ENCODE data around the gene PCBP3.
A peak's percentile ranks its signal among the peaks of the same experiment; 100 is the strongest.
"Not testable (repeated sequence)": the region's sequence is repeated elsewhere in the genome, so short reads cannot be mapped to it uniquely, and the experiment has no call there.

Gene PCBP3

DNA sequence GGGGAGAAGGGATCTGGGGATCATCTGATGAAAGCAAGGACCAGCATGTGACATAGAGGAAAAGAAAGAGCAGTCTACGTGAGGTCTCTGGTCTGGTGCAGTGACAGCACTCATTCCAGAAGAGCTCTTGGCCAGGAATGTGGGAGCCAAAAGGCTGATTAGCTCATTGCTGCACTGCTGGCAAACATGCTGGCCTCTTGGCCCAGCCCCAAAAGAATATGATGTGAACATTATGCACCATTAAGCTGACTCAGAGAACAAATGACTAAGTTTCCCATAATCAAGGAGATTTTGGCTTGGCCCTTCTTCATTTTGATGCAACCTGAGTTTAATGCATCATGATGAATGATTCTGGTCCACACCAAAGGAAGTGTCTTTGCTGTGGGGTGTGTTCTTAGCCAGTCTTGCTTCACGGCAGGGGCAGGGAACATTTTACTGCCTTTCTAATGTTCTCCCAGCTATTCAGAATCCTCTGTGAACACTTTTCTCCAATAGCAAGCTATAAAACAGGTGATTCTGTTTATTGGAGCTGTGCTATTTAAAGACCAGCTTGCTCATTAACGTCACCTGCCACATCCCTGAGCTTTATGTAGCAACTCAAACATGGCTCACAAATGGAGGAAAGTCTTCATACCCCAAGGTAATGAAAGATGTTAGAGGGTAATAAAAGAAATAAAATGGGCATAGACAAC, 55.1 kb downstream of the PCBP3 start:
- peak; percentile 44 for DNase-seq

DNA sequence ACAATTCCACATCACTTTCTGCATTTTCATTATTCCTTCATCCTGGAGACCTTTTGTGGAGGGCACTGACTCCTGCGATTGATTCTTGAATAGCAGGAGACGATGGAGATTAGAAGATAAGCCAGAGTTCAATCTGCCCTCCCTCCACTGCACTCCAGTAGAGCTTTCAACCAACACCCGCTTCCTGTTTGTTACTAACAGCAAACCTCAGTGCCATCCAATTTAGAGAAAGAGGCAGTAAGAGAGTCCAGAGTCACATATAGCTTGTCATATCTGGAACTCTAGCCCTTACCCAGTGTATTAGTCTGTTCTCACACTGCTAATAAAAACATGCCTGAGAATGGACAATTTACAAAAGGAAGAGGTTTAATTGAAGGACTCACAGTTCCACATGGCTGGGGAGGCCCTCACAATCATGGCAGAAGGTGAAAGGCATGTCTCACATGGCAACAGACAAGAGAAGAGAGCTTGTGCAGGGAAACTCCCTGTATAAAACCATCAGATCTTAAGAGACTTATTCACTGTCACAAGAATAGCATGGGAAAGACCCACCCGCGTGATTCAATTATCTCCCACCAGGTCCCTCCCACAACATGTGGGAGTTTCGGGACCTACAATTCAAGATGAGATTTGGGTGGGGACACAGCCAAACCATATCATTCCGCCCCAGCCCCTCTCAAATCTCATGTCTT, 55.9 kb downstream of the PCBP3 start:
- peak; percentile 48 for DNase-seq

DNA sequence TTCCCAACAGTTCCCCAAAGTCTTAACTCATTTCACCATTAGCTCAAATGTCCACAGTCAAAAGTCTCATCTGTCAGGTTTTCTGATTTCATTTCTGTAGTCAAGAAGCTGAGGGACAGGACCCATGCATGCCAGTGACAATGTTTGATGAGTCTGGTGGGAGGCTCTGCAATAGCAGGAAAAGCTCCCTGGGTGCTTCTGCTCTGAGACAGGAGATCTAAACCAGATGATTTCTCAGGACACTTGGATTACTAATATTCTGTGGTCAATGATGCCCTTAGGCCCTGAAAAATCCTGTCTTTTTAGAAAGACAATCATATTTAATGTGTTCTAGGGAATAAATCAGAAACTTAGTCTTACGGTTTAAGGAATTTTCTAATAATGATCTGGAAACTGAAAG, 56.4 kb downstream of the PCBP3 start:
- DNase-seq = peak; percentile 15

DNA sequence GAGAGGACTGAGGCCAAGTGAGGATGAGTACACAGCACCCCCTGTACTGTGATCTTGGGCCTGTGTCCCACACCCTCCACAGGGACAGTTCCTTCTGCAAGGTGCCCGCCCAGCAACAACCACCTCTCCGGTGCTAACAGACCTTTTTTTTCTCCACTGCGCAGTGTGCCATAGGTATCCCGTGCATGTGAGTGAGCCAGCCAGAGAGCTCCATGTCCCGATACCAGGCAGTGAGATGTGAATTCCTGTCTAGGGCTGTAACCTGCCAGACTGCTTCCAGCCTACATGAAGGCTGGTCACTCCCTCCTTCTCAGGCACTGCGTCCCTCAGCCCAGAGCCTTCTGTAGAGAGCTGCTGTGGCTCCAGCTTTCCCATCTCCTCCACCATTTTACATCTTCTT, 56.9 kb downstream of the PCBP3 start:
- no peak for DNase-seq

DNA sequence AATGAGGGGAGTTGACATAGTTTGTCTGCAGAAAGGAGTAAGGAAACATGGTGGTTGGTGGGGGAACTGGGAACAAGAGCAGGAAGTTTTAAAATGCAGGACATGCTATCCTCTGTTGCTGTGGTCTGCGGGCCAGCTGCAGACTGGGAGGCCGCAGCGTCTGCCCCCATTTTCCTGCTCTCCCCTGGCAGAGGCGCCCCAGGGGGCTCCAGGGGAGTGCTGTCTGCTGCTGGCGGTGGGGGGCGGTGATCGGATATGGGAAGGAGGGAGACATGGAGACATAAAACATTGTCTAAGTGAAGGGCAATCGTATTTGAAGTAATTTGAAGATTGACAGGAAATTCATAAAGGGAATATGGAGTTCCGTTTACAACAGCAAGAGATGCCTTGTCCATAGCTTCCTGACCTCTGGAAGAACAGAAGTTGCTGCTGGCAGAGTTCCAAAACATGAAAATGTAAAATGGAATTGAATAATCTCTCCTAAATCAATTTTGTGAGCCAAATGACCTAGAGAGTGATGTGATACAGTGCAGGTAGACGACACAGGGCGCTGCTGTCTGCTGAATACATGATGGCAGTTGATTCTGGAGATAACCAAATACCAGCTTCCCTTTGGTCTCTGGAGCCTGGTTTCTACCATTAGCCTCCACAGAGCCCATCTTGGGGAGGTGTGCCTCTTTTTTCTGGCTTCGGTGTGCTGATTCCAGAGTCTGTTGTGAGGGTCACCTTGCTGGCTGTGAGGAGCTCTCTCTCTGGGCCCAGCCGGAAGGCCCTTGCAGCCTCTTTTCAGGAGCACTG, 61.0 kb downstream of the PCBP3 start:
- DNase-seq = no peak

DNA sequence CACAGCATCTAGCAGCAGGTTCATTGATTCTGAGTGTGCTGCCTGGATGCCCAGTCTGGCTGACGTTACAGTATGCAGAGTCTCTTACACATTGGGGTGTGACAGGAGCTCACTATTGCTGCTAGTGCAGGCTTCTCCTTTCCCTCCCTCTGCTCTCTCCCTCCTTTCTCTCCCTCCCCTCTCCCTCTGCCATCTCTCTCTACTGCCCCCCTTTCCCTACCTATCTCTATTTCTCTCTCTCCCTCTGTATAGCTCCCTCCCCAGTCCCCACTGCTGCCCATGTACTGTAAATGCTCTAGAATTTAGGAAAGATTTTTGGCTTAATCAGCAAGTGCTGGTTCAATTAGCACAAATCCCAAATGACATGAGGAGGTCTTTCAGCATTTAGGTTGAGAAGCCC, 62.8 kb downstream of the PCBP3 start:
- no peak for DNase-seq

DNA sequence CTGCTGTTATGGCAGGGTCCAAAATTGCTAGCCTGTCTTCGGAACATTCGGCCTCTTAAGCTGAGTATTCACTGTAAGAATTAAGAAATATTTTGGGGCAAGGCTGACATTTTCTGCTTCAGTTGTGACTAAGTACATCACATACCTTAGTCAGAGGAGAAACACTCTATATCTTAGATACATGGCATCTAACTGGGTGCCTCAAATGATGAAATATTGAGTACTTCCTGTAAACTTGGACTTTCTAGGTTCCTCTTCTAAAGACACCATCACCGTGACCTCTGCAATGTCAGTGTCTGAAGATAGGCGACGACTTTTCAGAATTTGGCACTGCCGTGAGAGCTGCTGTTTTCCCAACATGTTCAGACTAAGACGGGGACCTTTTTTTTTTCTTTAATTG, 65.6 kb downstream of the PCBP3 start:
- no peak for DNase-seq

DNA sequence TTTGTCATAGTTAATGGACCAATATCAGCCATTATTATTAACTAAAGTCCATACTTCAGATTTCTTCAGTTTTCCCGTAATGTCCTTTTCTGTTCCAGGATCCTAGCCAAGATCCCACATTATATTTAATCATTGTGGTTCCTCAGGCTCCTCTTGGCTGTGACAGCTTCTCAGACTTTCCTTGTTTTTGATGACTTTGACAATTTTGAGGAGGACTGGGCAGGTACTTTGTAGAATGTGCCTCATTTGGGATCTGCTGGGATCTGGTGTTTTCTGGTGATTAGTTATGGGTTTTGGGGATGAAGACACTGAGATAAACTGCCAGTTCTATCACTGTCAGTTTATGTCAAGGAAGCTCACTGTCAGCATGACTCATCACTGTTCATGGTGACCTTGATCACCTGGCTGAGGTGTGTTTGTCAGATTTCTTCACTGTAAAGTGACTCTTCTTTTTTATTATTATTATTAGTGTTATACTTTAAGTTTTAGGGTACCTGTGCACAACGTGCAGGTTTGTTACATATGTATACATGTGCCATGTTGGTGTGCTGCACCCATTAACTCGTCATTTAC, 66.3 kb downstream of the PCBP3 start:
- no peak for DNase-seq

DNA sequence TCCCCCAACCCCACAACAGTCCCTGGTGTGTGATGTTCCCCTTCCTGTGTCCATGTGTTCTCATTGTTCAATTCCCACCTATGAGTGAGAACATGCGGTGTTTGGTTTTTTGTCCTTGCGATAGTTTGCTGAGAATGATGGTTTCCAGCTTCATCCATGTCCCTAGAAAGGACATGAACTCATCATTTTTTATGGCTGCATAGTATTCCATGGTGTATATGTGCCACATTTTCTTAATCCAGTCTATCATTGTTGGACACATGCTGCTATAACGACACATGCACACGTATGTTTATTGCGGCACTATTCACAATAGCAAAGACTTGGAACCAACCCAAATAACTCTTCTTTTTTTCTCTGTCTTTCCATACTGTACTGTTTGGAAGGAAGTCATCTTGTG, 66.8 kb downstream of the PCBP3 start:
- DNase-seq = not testable (repeated sequence)

DNA sequence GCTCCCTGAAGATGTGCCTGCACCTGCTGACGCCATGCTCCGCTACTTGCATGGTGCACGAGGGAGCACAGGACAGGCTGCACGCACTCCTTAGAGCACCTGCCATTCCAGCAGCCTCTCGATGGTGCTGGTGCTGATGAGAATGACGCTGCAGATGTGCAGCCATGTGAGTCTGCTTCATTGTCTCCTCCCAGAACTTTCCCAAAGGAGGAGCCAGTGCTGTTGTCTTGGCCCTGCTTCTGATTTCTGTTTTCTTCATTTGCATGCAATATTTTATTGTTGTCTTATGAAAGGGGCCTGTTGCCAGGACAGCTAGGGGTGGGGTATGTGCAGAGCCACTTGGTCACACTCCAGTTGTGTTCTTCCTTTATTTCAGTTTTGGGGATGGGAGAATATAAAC, 70.1 kb downstream of the PCBP3 start:
- no peak for DNase-seq

DNA sequence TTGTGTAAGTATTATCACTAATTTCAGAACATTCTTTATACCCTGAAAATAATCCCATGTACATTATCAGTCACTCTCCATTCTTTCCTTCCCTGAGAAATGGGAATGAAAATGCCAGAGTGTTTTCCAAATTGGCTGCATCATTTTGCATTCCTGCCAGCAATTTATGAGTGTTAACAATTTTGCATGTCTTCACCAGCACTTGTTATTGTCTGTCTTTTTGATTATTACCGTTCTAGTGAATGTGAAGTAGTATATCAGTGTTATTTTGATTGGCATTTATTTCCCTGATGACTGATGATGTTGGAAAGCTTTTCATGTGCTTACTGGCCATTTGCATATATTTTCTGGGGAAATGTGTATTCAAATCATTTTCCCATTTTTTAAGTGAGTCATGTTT, 71.9 kb downstream of the PCBP3 start:
- DNase-seq = no peak

DNA sequence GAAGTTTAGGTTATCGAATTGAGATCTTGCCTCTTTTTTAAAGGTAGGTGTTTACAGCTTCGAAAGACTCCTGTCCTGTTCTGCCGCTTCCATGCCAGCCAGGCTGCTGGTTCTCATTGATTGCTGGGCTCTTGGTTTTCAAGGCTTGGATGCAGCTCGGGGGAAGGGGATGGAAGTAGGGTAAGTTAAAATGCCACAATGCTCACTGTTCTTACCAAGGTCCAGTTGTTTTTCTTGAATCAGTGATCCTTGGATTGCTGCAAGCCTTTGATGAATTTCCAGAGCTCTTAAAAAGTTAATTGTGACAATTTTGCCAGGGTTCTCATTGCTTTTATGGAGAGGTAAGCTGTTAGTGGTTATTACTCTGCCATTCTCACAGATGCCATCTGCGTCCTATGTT, 74.9 kb downstream of the PCBP3 start:
- DNase-seq = no peak

DNA sequence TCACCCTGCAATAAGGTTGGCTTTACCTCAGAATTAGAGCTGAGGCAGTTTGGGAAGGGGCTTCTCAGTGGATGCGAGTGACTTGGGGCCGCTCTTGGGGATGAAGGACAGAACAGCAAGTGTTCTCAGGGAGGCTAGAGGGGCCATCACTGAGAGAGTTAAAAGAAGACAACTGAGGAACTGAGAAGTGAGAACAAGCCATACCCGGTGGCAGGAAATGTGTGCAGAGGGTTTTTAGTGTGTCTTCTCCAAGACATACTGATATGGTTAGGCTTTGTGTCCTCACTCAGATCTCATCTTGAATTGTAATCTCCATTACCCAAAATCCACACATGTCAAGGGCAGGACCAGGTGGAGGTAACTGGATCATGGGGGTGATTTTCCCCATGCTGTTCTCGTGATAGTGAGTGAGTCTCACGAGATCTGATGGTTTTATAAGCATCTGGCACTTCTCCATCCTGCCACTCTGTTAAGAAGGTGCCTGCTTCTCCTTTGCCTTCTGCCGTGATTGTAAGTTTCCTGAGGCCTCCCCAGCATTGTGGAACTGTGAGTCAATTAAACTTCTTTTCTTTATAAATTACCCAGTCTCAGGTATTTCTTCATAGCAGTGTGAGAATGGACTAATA, 75.8 kb downstream of the PCBP3 start:
- DNase-seq = no peak

DNA sequence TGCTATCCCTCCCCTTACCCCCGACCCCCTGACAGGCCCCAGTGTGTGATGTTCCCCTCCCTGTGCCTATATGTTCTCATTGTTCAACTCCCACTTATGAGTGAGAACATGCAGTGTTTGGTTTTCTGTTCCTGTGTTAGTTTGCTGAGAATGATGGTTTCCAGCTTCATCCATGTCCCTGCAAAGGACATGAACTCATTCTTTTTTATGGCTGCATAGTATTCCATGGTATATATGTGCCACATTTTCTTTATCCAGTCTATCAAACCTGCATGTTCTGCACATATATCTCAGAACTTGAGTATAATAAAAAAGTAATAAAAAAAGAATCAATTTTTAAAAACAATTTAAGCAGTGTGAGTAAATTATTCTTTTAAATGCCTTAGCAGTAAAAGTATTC, 76.7 kb downstream of the PCBP3 start:
- not testable (repeated sequence) for DNase-seq

DNA sequence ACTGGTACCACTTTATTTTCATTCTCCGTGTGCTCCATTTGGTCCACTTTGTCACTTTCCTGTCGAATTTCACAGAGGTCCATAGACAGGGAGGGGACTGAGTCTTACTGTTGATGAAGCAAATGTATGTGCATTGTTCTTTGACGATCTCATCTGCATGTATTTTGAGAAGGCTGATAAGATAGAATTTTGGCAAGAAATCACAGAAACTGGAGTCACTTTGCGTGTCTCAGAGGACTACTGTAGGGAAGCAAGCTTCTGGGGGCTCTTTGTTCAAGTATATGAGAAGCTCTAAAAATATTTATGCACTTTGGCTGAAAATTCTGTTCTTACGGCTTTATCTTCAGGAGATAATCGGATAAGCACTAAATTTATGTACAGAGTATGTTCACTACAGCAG, 78.1 kb downstream of the PCBP3 start:
- no peak for DNase-seq

DNA sequence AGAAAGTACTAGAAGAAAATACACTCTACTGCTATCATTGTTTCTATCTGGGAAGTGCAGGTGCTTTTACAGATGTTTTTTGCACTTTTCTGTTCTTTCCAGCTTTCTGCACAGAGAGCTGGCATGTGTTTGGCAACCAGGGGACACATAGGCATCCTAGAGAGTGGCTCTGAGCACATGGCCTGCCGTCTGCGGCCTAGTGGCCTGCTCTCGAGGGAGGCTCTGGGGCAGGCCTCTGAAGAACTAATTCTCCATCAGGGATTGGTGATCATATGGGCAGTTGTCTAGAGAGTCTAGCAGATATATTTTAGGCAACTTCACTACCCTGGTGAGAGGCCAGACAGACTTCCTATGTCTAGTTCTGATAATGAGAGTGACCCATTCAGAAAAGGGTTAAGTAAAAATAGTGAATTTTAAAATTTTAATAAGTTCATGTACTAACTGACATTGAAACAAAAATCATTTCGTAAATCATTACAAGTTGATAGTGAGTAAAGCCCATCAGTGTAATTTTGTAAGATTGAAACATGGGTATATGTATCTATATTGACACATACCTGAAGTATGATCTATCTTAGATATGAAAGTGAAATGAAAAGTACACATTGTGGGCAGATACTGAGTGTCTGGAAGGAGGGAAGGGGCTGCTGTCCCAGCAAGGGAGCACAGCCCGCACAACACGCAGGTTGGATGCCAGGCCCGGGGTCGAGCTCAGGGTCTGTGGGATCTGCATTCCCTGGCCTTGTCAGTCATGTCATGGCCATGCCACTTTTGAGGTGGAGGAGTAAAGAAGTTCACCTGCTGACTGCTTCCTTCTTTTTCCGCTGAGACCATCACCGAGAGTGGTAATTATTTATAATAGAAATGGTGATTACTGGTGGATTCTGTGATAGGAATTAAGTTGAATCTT, 79.8 kb downstream of the PCBP3 start:
- DNase-seq = no peak

DNA sequence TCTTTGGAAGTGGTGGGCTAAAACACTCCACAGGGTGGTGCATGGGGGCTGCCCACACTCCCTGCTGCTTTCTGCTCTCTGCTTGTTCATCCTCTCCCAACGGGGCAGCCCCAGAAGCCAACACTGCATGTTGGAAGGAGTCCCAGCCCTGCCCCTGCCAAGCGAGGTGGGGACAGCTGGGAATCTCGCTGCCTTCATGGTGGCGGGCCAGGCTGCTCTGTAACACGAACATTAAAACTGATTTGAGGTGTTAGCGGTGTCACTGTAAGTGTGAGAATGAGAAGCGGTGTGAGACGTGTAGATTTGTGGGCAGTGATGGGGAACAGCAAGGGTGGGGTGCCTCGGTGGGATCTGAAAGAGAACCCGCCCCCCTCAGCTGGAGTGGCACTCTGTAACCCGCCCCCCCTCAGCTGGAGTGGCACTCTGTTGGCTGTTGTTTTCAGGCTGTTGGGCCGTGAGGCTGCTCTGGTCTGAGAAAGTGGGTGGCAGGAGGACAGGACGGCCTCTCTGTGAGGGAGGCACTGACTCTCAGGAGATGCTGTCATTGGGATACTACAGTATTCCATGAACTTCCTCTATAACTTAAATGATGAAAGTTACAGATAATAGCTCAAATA, 80.9 kb downstream of the PCBP3 start:
- DNase-seq = no peak

DNA sequence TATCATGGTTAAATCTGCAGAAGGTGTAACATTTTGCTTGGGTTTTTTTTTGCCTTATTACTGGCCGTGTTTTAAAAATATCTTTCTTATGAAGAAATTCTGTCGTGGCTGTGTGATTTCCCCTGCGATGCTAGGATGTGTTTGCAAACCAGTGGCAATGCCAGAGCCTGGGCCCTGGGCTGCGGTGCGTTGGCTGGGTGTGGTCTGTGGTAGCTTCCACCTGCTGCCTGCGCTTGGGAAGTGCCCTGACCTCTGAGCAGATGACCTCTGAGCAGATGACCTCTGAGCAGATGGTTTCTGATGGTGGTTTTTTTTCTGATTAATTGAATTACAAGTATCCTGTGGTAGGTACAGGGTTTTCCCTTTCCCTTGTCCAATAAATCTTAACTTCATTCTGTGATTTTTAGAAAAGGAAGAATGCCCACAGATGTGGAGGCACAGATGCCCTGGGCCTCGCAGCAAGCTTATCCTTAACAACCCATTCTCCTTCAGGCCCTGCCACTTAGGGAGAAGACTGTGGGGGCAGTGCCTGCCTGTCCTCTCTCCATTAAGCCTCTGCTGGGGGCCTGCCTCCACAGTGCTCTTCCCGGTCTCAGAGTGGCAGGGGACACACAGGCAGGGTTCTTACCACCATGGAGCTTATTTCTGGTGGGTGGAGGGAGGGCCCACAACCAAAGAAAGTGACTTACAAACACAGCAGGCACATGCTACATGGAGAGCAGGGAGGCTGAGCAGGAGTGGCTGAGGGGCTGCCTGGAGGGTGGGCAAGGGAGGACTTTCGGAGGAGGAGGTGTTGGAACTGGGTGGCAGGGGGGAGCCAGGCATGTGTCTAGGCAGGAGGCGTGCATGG, 81.7 kb downstream of the PCBP3 start:
- DNase-seq = no peak

DNA sequence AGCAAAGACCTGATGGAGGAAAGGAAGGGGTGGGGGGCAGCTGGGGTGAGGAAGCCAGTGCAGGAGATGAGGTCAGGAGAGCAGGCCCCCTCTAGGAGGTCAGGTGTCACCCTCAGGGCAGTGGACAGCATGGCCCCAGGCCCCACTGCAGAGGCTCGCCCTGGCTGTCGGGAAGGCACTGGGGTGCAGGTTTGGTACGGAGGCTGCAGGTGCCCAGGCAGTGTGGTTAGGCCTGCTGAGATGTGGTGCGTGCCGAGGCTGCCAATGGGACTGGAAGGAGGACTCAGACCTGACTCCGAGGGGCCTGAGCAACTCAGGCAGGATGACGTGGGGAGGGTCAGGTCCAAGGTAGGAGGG, 82.3 kb downstream of the PCBP3 start:
- no peak for DNase-seq

DNA sequence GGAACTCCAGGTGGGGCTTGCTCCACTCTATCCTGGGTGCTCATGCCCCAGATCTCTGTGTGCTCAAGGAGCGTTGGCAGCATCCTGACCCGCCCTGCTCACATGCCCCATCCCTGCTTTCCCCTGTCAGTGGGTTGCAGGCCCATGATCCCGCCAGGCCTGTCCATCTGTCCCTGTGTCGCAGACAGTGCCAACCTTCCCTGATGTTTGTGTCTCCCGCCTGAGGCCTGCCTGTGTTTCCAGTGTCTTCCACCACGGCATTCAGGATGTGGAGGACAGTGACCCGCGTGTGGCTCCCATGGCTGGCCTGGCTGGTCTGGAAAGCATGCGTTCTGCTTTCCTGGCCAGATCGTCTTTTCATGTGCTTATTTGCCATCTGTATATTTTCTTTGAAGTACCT, 82.9 kb downstream of the PCBP3 start:
- DNase-seq = no peak

DNA sequence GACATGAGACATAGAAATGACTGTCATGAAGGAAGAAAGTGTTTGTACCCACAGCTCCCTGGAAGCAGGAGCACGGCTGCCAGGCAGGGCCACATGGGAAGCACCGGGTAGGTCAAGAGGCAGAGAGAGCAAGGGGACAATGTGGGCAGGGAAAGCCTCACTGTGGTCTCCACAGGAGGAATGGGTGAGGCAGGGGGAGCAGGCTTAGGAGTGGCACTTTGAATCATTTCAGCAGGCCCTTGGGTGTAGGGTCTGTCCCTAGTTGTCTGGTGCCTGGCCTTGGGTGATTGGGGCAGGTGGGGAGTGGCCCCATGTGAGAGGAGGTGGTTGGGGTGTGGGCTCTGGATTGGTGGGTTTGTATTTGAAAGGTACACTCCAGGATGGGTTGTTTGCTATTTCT, 83.9 kb downstream of the PCBP3 start:
- no peak for DNase-seq
